Kidney epithelial cell (primary cell): ENCODE data around the gene CLCN1. TPM values are rescaled to one million over a fixed set of nuclear protein-coding genes. Genes with fewer than 3 reads are reported as not detected.

Experiments used
- DNase-seq: peaks from one replicate; pipeline ENCODE4 v3.0.0-alpha.2; 2010; ENCODE audit warnings: low read depth
- H3K27me3 ChIP-seq: 2 replicates; pipeline ENCODE4 v1.6.0; 2011; ENCODE audit warnings: low read length; ENCODE audit not compliant: control insufficient read depth, insufficient read depth
- H3K36me3 ChIP-seq: 2 replicates; pipeline ENCODE4 v1.5.1; 2011; ENCODE audit warnings: low read length; ENCODE audit not compliant: control insufficient read depth, insufficient read depth
- H3K4me3 ChIP-seq: 2 replicates; pipeline ENCODE4 v1.5.1; 2011; ENCODE audit warnings: low read depth, mild to moderate bottlenecking, control low read depth, low read length
- total RNA-seq: library from RNA; depleted of rRNA; stranded (reverse); fragments of >200 nt; gene quantifications from 2 replicates; pipeline ENCODE4 v1.2.3, GENCODE V29; 2015
- TF ChIP-seq, protein P1 (sequence below): IDR thresholded peaks from 2 replicates; pipeline ENCODE4 v1.5.1; 2011; ENCODE audit warnings: mild to moderate bottlenecking, moderate library complexity, low read length, control low read depth, inconsistent platforms; ENCODE audit not compliant: insufficient read depth, poor library complexity, severe bottlenecking

Gene CLCN1
- total RNA-seq, 1 donor from 2014 or later, result not detected

DNA sequence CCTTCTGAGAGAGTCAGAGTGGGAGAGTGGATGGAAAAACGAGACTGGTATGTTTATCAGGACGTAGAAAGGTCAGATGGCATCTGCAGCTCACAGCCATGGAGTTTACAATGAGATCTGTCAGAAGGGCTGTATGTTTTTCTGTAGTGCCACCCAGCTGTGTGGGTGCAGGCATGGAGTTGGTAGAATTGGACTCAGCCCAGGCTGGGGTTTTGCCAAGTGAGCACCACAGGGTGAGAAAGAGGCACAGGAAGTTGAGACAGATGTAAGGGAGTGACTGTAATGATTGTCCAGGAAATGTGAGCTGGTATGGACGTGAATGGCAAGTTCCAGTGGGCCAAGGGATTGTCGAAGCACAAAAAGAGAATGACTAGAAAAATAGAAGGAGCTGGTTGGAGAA lies 56.2 kb downstream of the CLCN1 start:
- H3K36me3 ChIP-seq, result peaks cover under 1% of the 10 kb centered on the region
- no peak overlapping the region for H3K4me3 ChIP-seq
- TF ChIP-seq, protein P1, sequence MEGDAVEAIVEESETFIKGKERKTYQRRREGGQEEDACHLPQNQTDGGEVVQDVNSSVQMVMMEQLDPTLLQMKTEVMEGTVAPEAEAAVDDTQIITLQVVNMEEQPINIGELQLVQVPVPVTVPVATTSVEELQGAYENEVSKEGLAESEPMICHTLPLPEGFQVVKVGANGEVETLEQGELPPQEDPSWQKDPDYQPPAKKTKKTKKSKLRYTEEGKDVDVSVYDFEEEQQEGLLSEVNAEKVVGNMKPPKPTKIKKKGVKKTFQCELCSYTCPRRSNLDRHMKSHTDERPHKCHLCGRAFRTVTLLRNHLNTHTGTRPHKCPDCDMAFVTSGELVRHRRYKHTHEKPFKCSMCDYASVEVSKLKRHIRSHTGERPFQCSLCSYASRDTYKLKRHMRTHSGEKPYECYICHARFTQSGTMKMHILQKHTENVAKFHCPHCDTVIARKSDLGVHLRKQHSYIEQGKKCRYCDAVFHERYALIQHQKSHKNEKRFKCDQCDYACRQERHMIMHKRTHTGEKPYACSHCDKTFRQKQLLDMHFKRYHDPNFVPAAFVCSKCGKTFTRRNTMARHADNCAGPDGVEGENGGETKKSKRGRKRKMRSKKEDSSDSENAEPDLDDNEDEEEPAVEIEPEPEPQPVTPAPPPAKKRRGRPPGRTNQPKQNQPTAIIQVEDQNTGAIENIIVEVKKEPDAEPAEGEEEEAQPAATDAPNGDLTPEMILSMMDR, result no peak
- DNase-seq, result no peak
- H3K27me3 ChIP-seq, result no peaks in the 10 kb centered on the region

DNA sequence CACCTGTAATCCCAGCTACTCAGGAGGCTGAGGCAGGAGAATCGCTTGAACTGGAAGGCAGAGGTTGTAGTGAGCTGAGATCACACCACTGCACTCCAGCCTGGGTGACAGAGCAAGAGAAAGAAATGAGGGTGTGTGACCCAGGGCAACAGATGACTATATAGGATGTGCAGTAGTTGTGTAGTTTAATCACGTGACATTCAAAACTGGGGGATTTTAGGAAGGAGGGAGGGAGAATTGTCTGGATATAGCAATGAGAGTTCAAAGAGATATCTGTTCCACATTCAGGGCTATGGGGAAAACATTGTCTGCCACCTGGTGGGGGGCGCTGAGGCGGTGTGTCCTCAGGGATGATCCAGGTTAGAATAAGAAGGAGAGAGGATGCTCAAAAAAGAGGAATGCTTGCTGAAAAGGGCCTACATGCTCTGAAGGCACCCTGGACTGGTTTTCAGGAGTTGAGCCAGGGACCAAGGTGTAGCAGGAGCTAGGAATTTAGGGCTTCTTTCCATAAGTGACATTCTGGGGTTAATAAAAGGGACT lies 57.4 kb downstream of the CLCN1 start:
- TF ChIP-seq, protein P1, result peak; percentile 12
- Histone ChIP-seq H3K36me3 (no peaks in the 10 kb centered on the region), H3K27me3 (no peaks in the 10 kb centered on the region), H3K4me3 (no peak overlapping the region)
- no peak for DNase-seq

DNA sequence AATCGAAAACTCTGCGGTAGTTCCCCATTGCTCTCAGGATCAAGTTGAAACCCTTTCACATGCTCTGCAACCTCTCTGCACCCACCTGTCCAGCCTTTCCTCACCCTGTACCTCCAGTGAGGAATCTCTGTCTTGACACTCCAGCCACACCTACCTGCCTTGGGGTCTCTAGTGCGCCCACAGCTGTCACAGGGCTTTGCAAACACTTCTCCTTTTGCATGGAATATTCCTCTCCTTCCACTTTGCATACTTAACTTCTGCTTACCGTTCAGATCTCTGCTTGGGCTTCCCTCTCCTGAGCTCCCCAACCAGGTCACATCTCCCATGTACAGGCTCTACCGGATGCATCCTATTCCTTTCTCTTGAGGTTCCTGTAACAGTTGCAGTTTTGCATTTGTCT lies 58.6 kb downstream of the CLCN1 start:
- TF ChIP-seq, protein P1, result no peak
- Histone ChIP-seq H3K27me3 (no peaks in the 10 kb centered on the region), H3K36me3 (no peaks in the 10 kb centered on the region), H3K4me3 (no peak overlapping the region)
- DNase-seq, result no peak

DNA sequence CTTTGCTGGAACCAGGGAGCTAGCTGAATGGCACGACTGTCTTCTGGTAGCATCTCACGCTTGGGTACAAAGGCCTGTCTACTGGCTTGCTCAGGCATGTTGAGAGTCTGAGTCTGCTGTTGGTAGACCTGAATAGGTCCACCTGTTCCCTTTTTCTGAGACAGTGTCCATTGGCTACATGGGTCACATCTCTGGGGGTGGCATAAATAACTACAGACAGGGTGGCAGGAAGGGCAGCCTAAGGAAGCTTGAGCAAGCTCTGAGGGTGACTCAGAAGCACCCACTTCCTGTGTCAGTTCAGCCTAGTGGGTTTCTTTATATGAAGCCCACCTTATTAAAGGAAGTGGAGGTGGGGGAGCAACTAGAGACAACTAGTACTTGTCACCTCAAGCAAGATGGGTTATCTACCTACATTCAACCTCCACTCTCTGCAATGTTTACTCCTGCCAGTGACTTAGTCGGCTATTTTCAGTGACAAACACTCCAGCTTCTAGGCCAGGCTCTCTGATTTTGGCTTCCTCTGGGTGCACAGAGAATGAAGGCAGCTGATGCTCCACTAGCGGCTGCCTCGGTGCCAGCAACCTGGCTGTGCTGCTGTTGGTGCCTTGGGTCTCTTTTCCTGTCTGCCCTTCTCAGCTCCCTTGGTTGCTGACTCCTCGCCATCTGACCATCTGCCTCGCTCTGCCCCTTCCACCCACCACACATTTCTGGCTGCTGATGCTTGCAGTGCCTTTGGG lies 59.6 kb downstream of the CLCN1 start:
- Histone ChIP-seq H3K4me3 (no peak overlapping the region), H3K36me3 (no peaks in the 10 kb centered on the region), H3K27me3 (no peaks in the 10 kb centered on the region)
- TF ChIP-seq, protein P1, result no peak
- no peak for DNase-seq

DNA sequence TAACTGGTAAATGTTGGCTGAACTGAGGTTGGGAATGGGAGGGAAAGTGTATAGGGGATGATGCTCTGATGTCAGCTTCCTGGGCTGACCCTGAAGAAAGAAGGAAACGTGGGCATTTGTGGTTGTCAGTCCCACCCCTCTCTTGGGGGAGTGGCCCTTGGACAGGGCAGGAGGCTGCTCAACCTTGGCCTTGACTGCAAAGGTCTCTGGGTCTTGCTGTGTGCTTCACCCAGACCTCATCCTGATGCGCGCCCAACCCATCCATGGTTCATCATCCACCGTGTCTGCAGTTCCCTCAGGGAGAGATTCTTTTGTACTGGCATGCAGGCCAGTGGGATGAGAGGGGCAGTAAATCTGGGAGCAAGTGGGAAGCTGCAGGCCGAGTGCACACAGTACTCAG lies 60.5 kb downstream of the CLCN1 start:
- Histone ChIP-seq H3K4me3 (no peak overlapping the region), H3K36me3 (no peaks in the 10 kb centered on the region), H3K27me3 (no peaks in the 10 kb centered on the region)
- TF ChIP-seq, protein P1, result no peak
- DNase-seq, result no peak
